Stimulated activated naive CD4-positive, alpha-beta T cell treated with Interleukin-2 at 50 U/mL for 16 hours (primary cell): ENCODE measurements around the gene ATP2B2.

ENCODE experiments used
- DNase-seq: peaks from one replicate; lab custom pipeline; 2025; lab: John Stamatoyannopoulos, UW

The ATP2B2 gene

GRCh38 chr3:10469441-10470119 lies 35.8 kb downstream of the ATP2B2 start:
- DNase-seq: no peak

GRCh38 chr3:10468613-10469354 lies 36.6 kb downstream of the ATP2B2 start:
- DNase-seq: no peak

- DNase-seq: no peak
Measured at GRCh38 chr3:10467904-10468612, 37.3 kb downstream of the ATP2B2 start.

DNA sequence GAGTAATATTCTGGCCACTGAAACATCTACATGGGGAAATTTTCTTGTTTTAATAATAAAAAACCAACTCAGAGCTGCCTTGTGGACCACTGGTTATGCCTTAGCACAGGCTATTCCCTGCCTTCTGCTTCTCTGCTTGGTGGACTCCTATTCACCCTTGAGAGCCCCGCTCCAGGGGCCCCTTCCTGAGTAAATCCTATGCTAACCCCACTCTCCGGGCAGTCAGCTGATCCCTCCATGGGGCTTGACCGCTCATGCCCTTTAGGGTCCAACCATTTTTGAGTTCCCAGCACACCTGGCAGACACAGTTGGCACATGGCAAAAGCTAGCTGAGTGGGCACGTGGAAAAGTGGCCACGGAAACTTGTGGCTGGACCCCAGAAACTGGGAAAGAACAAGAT lies 38.2 kb downstream of the ATP2B2 start:
- DNase-seq: no peak

GRCh38 chr3:10466186-10466585 lies 39.2 kb downstream of the ATP2B2 start:
- DNase-seq: no peak

DNA sequence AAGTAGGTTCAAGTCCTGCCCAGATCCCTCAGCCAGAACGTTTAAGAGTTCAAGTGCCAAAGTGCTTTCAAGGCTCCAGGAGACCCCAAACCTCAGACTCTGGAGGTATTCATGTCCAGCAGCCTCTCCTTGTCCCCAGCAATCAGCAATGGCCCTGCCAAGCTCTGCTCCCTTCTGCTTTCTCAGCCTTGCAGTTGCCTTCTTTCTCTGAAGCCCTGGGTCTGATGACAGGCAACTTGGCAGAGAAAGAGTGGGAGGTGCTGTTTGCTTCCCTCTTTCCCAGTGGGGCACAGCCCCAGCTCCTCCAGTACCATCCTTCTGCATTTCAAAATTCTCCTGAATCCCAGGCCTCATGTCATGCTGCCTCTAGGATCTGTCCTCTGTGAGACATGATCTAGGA lies 40.2 kb downstream of the ATP2B2 start:
- DNase-seq: no peak

DNA sequence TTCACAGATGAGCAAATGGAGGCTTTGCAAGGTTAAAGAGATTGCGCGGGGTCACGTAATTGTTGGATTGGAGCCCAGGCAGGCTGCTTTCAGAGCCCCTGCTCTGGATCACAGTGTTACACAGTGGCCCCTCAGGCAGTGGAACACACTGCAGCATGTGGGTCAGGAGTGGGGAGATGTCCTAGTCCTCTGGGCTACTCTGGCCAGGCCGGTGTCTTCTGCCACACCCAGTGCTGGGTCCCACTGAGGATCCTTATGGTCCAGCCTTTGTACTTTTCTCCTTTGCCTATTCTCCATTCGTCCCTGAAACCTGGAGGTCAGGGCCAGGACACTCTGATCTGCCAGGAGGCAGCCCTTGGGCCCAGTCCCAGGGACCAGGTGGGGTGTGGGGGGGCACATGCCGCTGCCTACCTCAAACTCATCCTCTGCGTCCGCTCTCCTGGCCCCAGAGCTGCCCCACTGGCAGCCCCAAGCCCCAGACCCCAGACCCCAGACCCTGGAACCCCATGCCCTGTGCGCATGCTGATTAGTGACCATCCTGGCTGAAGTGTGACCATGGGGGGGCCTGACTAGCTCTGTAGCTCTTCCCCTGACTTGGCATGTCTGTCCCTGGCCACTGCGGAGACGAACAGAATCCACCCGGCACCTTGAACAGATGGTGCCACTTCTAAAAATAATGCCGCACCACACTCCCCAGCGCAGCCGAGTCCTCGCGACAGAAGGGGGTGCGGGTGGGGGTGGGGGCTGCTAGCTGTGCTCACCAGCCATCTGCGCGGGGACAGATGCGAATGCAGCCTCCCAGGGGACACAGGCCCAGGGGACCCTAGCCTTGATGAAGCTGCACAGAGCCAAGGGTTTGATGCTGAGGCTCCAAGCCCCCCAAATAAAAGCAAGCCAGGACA lies 41.6 kb downstream of the ATP2B2 start:
- DNase-seq: no peak

DNA sequence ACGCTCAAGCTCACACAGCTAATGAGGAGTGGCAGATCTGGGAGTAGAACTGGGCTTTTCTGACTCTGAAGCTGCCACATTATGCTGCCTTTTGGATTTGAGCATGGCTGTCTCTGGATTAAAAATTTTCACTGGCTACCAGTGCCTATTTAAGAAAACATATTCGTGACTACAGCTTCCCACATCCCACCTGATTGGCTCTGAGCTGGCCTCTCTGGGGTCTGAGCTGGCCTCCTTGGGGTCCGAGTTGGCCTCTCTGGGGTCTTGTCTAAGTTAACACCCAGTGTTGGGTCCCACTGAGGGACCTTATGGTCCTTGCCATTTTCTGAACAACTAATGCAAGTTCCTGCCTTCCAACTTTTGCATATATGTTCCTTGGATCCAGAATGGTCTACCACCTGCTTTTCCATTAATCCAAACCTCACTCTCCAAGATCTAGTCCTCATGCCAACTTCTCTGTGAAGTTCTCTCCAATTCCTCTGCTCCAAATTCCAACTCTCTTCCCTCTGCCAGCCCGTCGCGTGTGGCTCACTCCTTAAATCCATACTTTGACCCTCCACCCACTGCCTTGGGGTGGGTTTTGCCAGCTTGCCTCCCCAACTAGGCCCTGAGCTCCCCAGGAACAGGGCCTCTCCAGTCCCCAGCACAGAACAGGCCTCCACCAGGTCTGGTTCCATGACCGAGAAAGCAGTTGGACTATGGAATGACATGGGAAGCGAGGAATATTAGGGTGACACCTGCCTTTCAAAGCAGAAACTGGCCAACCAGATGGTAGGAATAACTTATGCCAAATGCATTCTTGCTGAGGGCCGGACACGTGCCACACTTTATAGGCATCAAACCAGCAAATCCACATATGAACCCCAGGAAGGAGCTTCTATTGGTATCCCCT lies 42.5 kb downstream of the ATP2B2 start:
- DNase-seq: no peak

DNA sequence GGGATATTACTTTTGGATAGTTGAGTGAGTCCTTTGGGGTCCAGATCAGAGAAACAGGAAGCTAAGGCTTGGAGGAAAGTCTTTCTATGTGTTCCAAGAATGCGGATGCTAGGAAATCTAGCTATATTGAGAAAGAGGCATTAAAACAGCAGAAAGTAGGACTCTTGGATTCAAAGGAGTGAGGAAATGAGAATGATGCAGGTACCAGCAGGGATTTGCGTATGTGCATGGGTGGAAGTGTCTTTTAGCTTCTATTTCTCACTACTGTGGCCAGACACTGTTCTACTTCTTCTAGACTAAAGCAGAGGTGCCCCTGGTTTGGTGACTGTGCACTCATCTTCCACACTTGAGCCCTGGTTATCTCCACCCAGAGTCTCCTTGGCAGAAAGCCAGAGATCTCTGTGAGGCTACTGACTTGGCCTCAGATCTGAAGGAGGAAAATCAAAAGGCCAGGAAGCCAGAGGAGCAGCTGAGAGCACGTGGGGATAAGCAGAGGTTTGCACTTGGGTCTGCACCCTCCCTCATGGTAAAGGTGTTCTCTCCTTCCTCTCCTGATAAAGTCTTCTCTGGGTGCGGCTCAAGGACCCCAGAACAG lies 44.3 kb downstream of the ATP2B2 start:
- DNase-seq: no peak

- peak; percentile 19 for DNase-seq
Measured at GRCh38 chr3:10459954-10460754, 45.2 kb downstream of the ATP2B2 start.

DNA sequence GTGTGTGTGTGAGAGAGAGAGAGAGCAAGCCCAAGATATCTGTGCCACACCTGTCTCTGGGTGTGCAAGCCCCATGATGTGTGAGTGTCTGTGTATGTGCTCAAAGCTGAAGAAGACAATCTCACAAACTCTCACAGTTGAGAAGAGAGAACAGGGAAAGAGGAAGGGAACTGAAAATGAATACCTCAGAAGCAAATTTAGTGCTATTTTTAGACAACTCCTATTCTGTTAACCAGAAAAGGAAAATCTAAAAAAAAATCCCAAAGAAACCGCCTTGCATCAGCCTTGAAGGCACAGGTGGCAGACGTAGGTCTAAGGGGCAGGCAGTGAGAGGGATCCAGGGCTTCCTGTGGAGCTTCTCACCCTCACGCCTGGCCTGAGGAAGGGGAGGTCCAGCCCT lies 47.8 kb downstream of the ATP2B2 start:
- DNase-seq: no peak

- no peak for DNase-seq
Measured at GRCh38 chr3:10456981-10457380, 48.4 kb downstream of the ATP2B2 start.

DNA sequence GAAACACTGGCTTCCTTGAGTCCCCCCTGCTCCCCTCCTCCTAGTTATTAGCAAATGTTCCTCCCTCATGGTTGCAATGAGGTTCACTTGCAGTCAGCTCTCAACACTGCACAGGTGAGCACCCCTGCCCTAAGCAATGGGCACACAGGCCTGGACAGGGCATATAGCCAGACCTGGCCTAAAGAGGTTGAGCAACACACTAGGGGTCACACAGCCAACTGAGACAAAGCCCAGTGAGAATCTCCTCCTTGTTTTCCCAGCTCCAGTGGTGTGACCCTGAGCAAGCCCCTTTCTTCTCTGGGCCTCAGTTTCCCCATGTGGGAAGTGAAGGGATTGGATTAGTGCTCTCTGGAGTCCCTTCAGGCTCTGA lies 49.9 kb downstream of the ATP2B2 start:
- DNase-seq: no peak

- DNase-seq: no peak
Measured at GRCh38 chr3:10454907-10455544, 50.4 kb downstream of the ATP2B2 start.

DNA sequence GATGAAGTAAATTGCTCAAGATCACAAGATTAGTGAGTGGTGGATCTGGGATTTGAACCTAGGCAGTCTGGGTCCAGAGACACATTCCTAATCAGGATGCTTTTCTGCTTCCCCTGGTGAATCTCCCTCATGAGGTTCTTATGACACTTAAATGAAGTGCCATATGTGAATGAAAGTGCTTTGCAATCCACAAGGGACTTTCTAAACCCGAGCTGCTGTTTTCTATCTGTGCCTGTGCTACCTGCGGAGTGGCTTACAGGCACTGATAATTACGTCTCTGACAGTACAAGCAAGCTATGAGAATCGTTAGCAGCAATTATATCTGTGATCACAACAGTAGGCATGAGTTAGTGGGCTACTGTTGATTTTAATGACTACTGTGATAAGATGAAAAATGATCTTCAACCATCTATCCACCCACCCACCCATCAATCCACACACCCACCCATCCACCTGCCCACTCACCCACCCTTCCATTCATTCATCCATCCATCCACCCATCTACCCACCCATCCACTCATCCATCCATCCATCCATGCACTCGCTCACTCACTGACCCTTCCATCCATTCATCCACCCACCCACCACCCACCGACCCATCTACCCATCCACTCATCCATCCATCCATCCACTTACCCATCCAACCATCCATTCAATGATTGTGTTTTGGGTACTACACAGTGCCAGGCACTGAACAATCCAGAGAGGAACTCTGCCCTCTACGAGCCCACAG lies 51.8 kb downstream of the ATP2B2 start:
- DNase-seq: no peak

DNA sequence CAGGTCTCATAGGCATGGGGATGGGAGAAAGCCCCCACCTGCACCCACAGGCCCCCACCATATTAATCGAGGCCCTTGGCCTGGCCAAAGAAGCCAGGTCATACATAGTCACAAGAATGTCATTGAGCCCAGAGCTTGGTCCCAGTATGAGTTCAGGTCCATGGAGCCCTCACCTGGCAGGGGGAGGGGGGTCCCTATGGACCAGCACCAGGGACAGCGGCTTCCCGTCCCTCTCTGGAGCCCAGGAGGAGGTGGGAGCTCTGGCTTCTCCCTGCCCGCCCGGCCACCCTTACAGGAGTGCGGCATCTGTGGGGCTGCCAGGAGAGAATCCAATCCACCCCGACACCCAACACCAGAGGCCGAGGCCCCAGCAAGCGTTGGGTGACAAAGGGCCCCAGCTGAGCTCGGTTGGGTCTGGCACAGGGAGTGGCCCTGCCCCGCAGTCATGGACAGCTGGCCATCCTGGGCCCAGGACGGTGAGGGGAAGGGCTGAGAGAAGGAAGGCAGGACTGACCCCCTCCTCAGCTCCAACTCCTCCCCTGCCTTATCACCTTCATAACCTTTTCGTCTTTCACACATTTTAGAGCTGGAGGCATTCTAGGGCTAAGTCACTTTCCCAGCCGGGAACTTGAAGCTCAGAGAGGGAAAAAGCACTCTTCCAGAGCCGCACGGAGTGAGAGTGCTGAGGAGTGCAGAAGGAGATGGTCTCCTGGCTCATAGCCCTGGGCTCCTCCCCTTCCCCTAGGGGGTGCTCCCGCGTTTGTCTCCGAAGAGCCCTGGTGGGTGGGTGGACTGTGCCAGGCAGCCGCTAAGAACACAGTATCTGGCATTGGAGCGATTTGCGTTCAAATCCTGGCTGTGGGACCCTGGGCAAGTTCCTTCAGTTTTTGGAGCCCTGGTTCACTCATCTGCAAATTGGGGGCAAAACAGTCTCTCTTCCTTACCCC lies 54.6 kb downstream of the ATP2B2 start:
- DNase-seq: no peak

DNA sequence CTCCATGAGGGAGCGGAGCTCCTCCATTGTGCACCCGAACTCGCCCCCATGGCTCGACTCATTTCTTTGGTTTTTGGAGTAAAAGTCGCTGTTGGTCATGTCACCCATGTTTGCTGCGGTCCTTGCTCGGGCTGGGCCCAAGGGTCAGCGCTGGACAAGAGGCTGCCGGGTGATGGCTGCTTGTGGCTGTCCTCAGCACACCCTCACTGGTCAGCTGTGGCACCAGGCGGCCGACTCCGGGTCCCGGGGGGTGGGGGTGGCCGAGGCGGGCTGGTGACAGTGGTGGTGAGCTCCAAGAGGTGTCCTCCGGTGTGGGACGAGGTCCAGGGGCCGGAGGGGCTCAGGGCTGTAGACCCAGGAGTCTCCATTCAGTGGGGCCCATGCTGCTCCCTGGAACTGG lies 56.0 kb downstream of the ATP2B2 start:
- no peak for DNase-seq

DNA sequence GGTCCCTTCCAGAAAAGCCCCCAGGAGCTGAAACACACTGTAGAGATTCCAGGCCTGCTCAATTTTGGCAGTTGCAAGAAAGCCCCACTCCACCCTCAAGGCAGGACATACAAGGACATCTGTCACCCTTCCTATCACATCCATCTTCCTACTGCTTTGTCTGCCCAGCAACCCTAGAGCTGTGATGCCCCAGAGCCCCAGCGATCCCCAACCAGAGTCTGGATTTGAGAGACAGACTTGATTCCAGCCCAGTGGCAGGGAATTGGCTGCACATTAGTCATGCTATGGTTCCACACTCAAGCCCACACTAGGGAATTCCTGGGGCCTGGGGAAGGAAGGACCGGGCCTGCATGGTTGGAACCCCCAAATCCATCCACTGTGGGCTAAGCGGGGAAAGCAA lies 56.8 kb downstream of the ATP2B2 start:
- DNase-seq: no peak
